ENCODE measurements around the gene SMC1B.
"Not testable (repeated sequence)": the region's sequence is repeated elsewhere in the genome, so short reads cannot be mapped to it uniquely, and the experiment has no call there.

The SMC1B gene

GRCh38 chr22:45328261-45328660 is 85.1 kb downstream of the SMC1B start:
- DNase-seq (ENCODE audit: insufficient read length, low spot score); FAIRE-seq: not testable (repeated sequence)

GRCh38 chr22:45324311-45324711 is 89.1 kb downstream of the SMC1B start:
- DNase-seq (ENCODE audit: insufficient read length, low spot score) (no peak), FAIRE-seq (no peak)

- FAIRE-seq (no peak), DNase-seq (ENCODE audit: insufficient read length, low spot score) (no peak)
These were observed 89.7 kb downstream of the SMC1B start for GRCh38 chr22:45323695-45324094.

GRCh38 chr22:45322873-45323525 is 90.4 kb downstream of the SMC1B start:
- no peak for FAIRE-seq
- DNase-seq (ENCODE audit: insufficient read length, low spot score), result no peak

- no peak for FAIRE-seq
- no peak for DNase-seq (ENCODE audit: insufficient read length, low spot score)
These were observed 91.6 kb downstream of the SMC1B start for GRCh38 chr22:45321827-45322226.

GRCh38 chr22:45320357-45320976 is 92.9 kb downstream of the SMC1B start:
- FAIRE-seq (no peak), DNase-seq (ENCODE audit: insufficient read length, low spot score) (no peak)

- DNase-seq (ENCODE audit: insufficient read length, low spot score), result no peak
- FAIRE-seq, result no peak
These were observed 94.1 kb downstream of the SMC1B start for GRCh38 chr22:45319324-45319685.

- FAIRE-seq, result peak; percentile 81
- no peak for DNase-seq (ENCODE audit: insufficient read length, low spot score)
These were observed 94.7 kb downstream of the SMC1B start for GRCh38 chr22:45318558-45319323.

GRCh38 chr22:45318168-45318557 is 95.2 kb downstream of the SMC1B start:
- peak; percentile 72 for DNase-seq (ENCODE audit: insufficient read length, low spot score)

GRCh38 chr22:45317551-45318167 is 95.7 kb downstream of the SMC1B start:
- DNase-seq (ENCODE audit: insufficient read length, low spot score) (no peak), FAIRE-seq (no peak)

More at GRCh38 chr22:45318168-45318557, 95.2 kb downstream of the SMC1B start:
- FAIRE-seq, result peak; percentile 92

GRCh38 chr22:45316796-45317526 is 96.4 kb downstream of the SMC1B start:
- DNase-seq (ENCODE audit: insufficient read length, low spot score), result no peak
- no peak for FAIRE-seq

- no peak for FAIRE-seq
- DNase-seq (ENCODE audit: insufficient read length, low spot score), result no peak
These were observed 98.6 kb downstream of the SMC1B start for GRCh38 chr22:45314786-45315185.

- FAIRE-seq, result no peak
- DNase-seq (ENCODE audit: insufficient read length, low spot score), result no peak
These were observed 99.2 kb downstream of the SMC1B start for GRCh38 chr22:45314054-45314721.

GRCh38 chr22:45312856-45313255 is 100.5 kb downstream of the SMC1B start:
- FAIRE-seq, result no peak
- DNase-seq (ENCODE audit: insufficient read length, low spot score), result no peak

GRCh38 chr22:45312415-45312814 is 101.0 kb downstream of the SMC1B start:
- FAIRE-seq (no peak), DNase-seq (ENCODE audit: insufficient read length, low spot score) (no peak)

- DNase-seq (ENCODE audit: insufficient read length, low spot score) (no peak), FAIRE-seq (no peak)
These were observed 102.3 kb downstream of the SMC1B start for GRCh38 chr22:45310977-45311531.

- peak; percentile 11 for FAIRE-seq
- no peak for DNase-seq (ENCODE audit: insufficient read length, low spot score)
These were observed 102.9 kb downstream of the SMC1B start for GRCh38 chr22:45310331-45310976.

- DNase-seq (ENCODE audit: insufficient read length, low spot score), result peak; percentile 83
- FAIRE-seq, result peak; percentile 90
These were observed 103.8 kb downstream of the SMC1B start, which contains the start of gene FAM118A for GRCh38 chr22:45309422-45310227. TSS of gene FAM118A (plus strand) at chr22:45309934. CDS start at chr22:45322380, 12,446 bp downstream.

Measured in GM19239 (cell line).